ENCODE data around the gene OR6J1. TPM values are rescaled to one million over a fixed set of nuclear protein-coding genes. Genes with fewer than 3 reads are reported as not detected.

The OR6J1 gene
- total and polyA plus RNA-seq, 2 of the 13 experiments (the other 11 are each of a cell fraction or from before 2014, with no cell fraction given) = not detected

GRCh38 chr14:22589096-22589839, 54.9 kb downstream of the OR6J1 start, which contains the start of gene DAD1 (continued):
- peak; percentile 70; the same call in 1 of the 2 replicates for TF ChIP-seq ZBED4 (CRISPR knock-in tag; IDR thresholded peaks at IDR 0.05; ENCODE audit: borderline replicate concordance)
- TF ChIP-seq ZFP36L2 (CRISPR knock-in tag; IDR thresholded peaks at IDR 0.05) = peak; percentile 45; the same call in 1 of the 2 replicates
- peak; percentile 52 for TF ChIP-seq GATAD2A (CRISPR knock-in tag; IDR thresholded peaks at IDR 0.05)
- no peak; the same call in 1 of the 2 replicates for TF ChIP-seq CAMTA2 (CRISPR knock-in tag; IDR thresholded peaks at IDR 0.05; ENCODE audit: borderline replicate concordance)
- TF ChIP-seq TBP (CRISPR knock-in tag; IDR thresholded peaks at IDR 0.05) = no peak
- peak; percentile 22; the same call in 1 of the 2 replicates for TF ChIP-seq MIER2 (CRISPR knock-in tag; IDR thresholded peaks at IDR 0.05)
- TF ChIP-seq RNF219 (CRISPR knock-in tag; IDR thresholded peaks at IDR 0.05) = no peak
- TF ChIP-seq ZNF792 (CRISPR knock-in tag; IDR thresholded peaks at IDR 0.05) = 0 out of 2 replicates have a peak, but pooled peaks have one; percentile 72
- peak; percentile 60; the same call in 1 of the 2 replicates for TF ChIP-seq PHF21A (CRISPR knock-in tag; IDR thresholded peaks at IDR 0.05)
- TF ChIP-seq NFAT5 (CRISPR knock-in tag; IDR thresholded peaks at IDR 0.05) = no peak; the same call in 1 of the 2 replicates
- TF ChIP-seq ARNT2 (CRISPR knock-in tag; IDR thresholded peaks at IDR 0.05; ENCODE audit: low read depth) = peak; percentile 85; the same call in 1 of the 2 replicates
- TF ChIP-seq ZNF678 (CRISPR knock-in tag; IDR thresholded peaks at IDR 0.05) = peak; percentile 70; the same call in 1 of the 2 replicates
- TF ChIP-seq ZNF484 (CRISPR knock-in tag; IDR thresholded peaks at IDR 0.05; ENCODE audit: borderline replicate concordance, low read depth) = no peak
- TF ChIP-seq FOXA3 (CRISPR knock-in tag; IDR thresholded peaks at IDR 0.05) = peak; percentile 73; the same call in 1 of the 2 replicates
- TF ChIP-seq TRAFD1 (CRISPR knock-in tag; IDR thresholded peaks at IDR 0.05; ENCODE audit: borderline replicate concordance) = no peak
- no peak for TF ChIP-seq TP53 (CRISPR knock-in tag; conservative IDR thresholded peaks at IDR 0.05)
